H1 (cell line): ENCODE data around the gene GABRG3. TPM values are rescaled to one million over a fixed set of nuclear protein-coding genes. Genes with fewer than 3 reads are reported as not detected.
A peak's percentile ranks its signal among the peaks of the same experiment; 100 is the strongest.

Source experiments
- CTCF ChIA-PET: fragments of 300-600 bp; sonication (Branson Sonifier 250); formaldehyde crosslinking; loops from one replicate; lab custom pipeline; 2021; ENCODE audit not compliant: partially characterized antibody; lab: Charles Lee
- POLR2A ChIA-PET: fragments of 300-600 bp; sonication (Branson Sonifier 250); formaldehyde crosslinking; loops from one replicate; lab custom pipeline; 2021; ENCODE audit warnings: inconsistent platforms; ENCODE audit not compliant: partially characterized antibody; lab: Charles Lee
- DNase-seq, 2 experiments: peaks; one replicate each; pipeline versions ENCODE4 v3.0.0 to v3.0.0-alpha.2; 2010 to 2022; ENCODE audit warnings: low spot score in 2 of 2, low read depth in 1 of 2, mixed read lengths in 1 of 2
- FAIRE-seq: peaks from 2 replicates; lab custom pipeline; 2011; peaks lifted over from hg19 to GRCh38; lab: Jason Lieb, UNC
- H2AFZ ChIP-seq: 2 replicates; pipeline ENCODE4 v1.8.1; 2012; ENCODE audit warnings: low read length, inconsistent platforms
- H2AK5ac ChIP-seq: 2 replicates; pipeline ENCODE4 v1.6.1; 2013; ENCODE audit warnings: low read depth, low read length
- H2BK120ac ChIP-seq: replicated peaks from 2 replicates; pipeline ENCODE3; 2013; ENCODE audit warnings: low read depth, low read length, inconsistent platforms
- H2BK12ac ChIP-seq: 2 replicates; pipeline ENCODE4 v1.6.1; 2013; ENCODE audit warnings: low read depth, low read length
- H2BK15ac ChIP-seq: 2 replicates; pipeline ENCODE4 v1.6.1; 2013; ENCODE audit warnings: low read length
- H2BK20ac ChIP-seq: 2 replicates; pipeline ENCODE4 v1.6.1; 2013; ENCODE audit warnings: low read length
- H2BK5ac ChIP-seq: 2 replicates; pipeline ENCODE4 v1.6.1; 2013; ENCODE audit warnings: low read depth, low read length
- H3K14ac ChIP-seq: 2 replicates; pipeline ENCODE4 v1.6.1; 2013; ENCODE audit warnings: inconsistent platforms; ENCODE audit not compliant: insufficient read length
- H3K18ac ChIP-seq: 2 replicates; pipeline ENCODE4 v1.6.1; 2013; ENCODE audit warnings: low read length; ENCODE audit errors: extremely low read depth
- H3K23ac ChIP-seq: 2 replicates; pipeline ENCODE4 v1.6.1; 2013; ENCODE audit warnings: inconsistent platforms; ENCODE audit not compliant: insufficient read length
- H3K23me2 ChIP-seq: 2 replicates; pipeline ENCODE4 v1.6.1; 2013; ENCODE audit warnings: low read depth, low read length
- H3K27ac ChIP-seq: 2 replicates; pipeline ENCODE4 v1.6.1; 2011; ENCODE audit warnings: low read depth, low read length, inconsistent platforms
- H3K27me3 ChIP-seq, 4 experiments: replicated peaks in 1 of 4; 1 replicate in 1 of 4; 2 replicates in 3 of 4; pipeline versions ENCODE4 v1.6.1 to v1.8.1; 2011 to 2013; ENCODE audit warnings: low read length in 3 of 4, mild to moderate bottlenecking in 3 of 4, inconsistent platforms in 2 of 4, mixed read lengths in 2 of 4, moderate library complexity in 1 of 4; ENCODE audit not compliant: control insufficient read depth in 3 of 4, insufficient read depth in 3 of 4; ENCODE audit errors: extremely low read depth in 1 of 4
- H3K36me3 ChIP-seq, 4 experiments: 2 replicates each; pipeline versions ENCODE4 v1.6.1 to v1.8.1; 2011 to 2013; ENCODE audit warnings: mild to moderate bottlenecking in 4 of 4, low read length in 3 of 4, moderate library complexity in 2 of 4, control low read depth in 1 of 4, inconsistent platforms in 1 of 4; ENCODE audit not compliant: insufficient read depth in 4 of 4, control insufficient read depth in 2 of 4
- H3K4ac ChIP-seq: replicated peaks from 2 replicates; pipeline ENCODE3; 2013; ENCODE audit warnings: low read length, low read depth, mixed read lengths, inconsistent platforms; ENCODE audit not compliant: insufficient read length
- H3K4me1 ChIP-seq, 4 experiments: replicated peaks in 1 of 4; 1 replicate in 1 of 4; 2 replicates in 3 of 4; pipeline versions ENCODE4 v1.6.1 to v1.8.1; 2011 to 2013; ENCODE audit warnings: low read length in 3 of 4, inconsistent platforms in 2 of 4, mixed read lengths in 1 of 4; ENCODE audit not compliant: insufficient read depth in 4 of 4, control insufficient read depth in 3 of 4
- H3K4me2 ChIP-seq, 2 experiments: 2 replicates each; pipeline versions ENCODE4 v1.6.1 to v1.8.1; 2011 to 2013; ENCODE audit warnings: low read depth in 2 of 2, low read length in 2 of 2, control low read depth in 1 of 2, inconsistent platforms in 1 of 2, mild to moderate bottlenecking in 1 of 2; ENCODE audit not compliant: insufficient read depth in 1 of 2
- H3K4me3 ChIP-seq, 4 experiments: fragments of 200-600, 300-600 bp in 1 of 4; sonication (generic), shearing (Covaris generic), sonication (Bioruptor Twin) in 1 of 4; 2 replicates each; pipeline versions ENCODE4 v1.5.1 to v1.8.1; 2011 to 2016; ENCODE audit warnings: low read length in 4 of 4, low read depth in 3 of 4, control low read depth in 2 of 4, inconsistent platforms in 2 of 4, mild to moderate bottlenecking in 2 of 4, mixed read lengths in 1 of 4, moderate library complexity in 1 of 4; ENCODE audit not compliant: insufficient read depth in 2 of 4; ENCODE audit errors: extremely low read depth in 1 of 4
- H3K56ac ChIP-seq: replicated peaks from 2 replicates; pipeline ENCODE3; 2013; ENCODE audit warnings: low read depth, mild to moderate bottlenecking, mixed read lengths, low read length, inconsistent platforms; ENCODE audit not compliant: insufficient read length
- H3K79me1 ChIP-seq: 2 replicates; pipeline ENCODE4 v1.6.1; 2013; ENCODE audit warnings: low read depth, low read length, control low read depth
- H3K79me2 ChIP-seq, 2 experiments: 2 replicates each; pipeline versions ENCODE4 v1.6.1 to v1.8.1; 2012 to 2013; ENCODE audit warnings: low read length in 2 of 2, mild to moderate bottlenecking in 2 of 2, inconsistent platforms in 1 of 2; ENCODE audit not compliant: insufficient read depth in 2 of 2, control insufficient read depth in 1 of 2
- H3K9ac ChIP-seq, 4 experiments: replicated peaks in 1 of 4; 1 replicate in 1 of 4; 2 replicates in 3 of 4; pipeline versions ENCODE4 v1.6.1 to v1.8.1; 2011 to 2013; ENCODE audit warnings: low read depth in 3 of 4, low read length in 3 of 4, control low read depth in 2 of 4, mild to moderate bottlenecking in 2 of 4, moderate library complexity in 2 of 4, inconsistent platforms in 1 of 4; ENCODE audit errors: extremely low read depth in 1 of 4
- H3K9me3 ChIP-seq, 2 experiments: 2 replicates each; pipeline versions ENCODE4 v1.6.1 to v1.8.1; 2012 to 2013; ENCODE audit warnings: mild to moderate bottlenecking in 2 of 2, moderate library complexity in 2 of 2, control low read depth in 1 of 2, inconsistent platforms in 1 of 2, low read depth in 1 of 2, low read length in 1 of 2, mixed read lengths in 1 of 2; ENCODE audit not compliant: insufficient read depth in 2 of 2
- H4K20me1 ChIP-seq, 2 experiments: replicated peaks in 1 of 2; 2 replicates each; pipeline versions ENCODE3 to v1.8.1; 2011 to 2013; ENCODE audit warnings: inconsistent platforms in 2 of 2, low read length in 2 of 2, mild to moderate bottlenecking in 1 of 2; ENCODE audit not compliant: insufficient read depth in 2 of 2, control insufficient read depth in 1 of 2
- H4K5ac ChIP-seq: 2 replicates; pipeline ENCODE4 v1.6.1; 2013; ENCODE audit warnings: low read length, low read depth, mixed read lengths, inconsistent platforms; ENCODE audit not compliant: insufficient read length
- H4K8ac ChIP-seq: 2 replicates; pipeline ENCODE4 v1.8.0; 2013; ENCODE audit warnings: mild to moderate bottlenecking, moderate library complexity, low read length, inconsistent platforms; ENCODE audit not compliant: insufficient read depth; ENCODE audit errors: extremely low read depth
- H4K91ac ChIP-seq: replicated peaks from 2 replicates; pipeline ENCODE3; 2013; ENCODE audit warnings: low read length, mixed read lengths, inconsistent platforms; ENCODE audit not compliant: insufficient read length
- CEBPB ChIP-seq: IDR thresholded peaks from 2 replicates; pipeline ENCODE4 v1.6.1; 2012; ENCODE audit warnings: low read depth, low read length
- CREB1 ChIP-seq: IDR thresholded peaks from 2 replicates; pipeline ENCODE4 v1.6.1; 2012; ENCODE audit warnings: inconsistent platforms
- CTCF ChIP-seq, 3 experiments: IDR thresholded peaks; 1 replicate in 2 of 3; 2 replicates in 1 of 3; pipeline versions ENCODE4 v1.5.1 to v1.6.1; 2011; ENCODE audit warnings: low read length in 3 of 3, mild to moderate bottlenecking in 3 of 3, inconsistent platforms in 2 of 3, low read depth in 1 of 3, moderate library complexity in 1 of 3; ENCODE audit not compliant: insufficient read depth in 1 of 3; ENCODE audit errors: control extremely low read depth in 1 of 3
- HDAC2 ChIP-seq, 2 experiments: fragments of 300-600 bp in 1 of 2; sonication (generic) in 1 of 2; IDR thresholded peaks; 2 replicates each; pipeline ENCODE4 v1.6.1; 2011 to 2012; ENCODE audit warnings: low read depth in 2 of 2, low read length in 2 of 2, mild to moderate bottlenecking in 2 of 2, moderate library complexity in 2 of 2, borderline replicate concordance in 1 of 2, inconsistent platforms in 1 of 2
- KDM5A ChIP-seq: fragments of 200-600 bp; IDR thresholded peaks from 2 replicates; pipeline ENCODE4 v1.7.1; 2012; ENCODE audit warnings: mild to moderate bottlenecking, low read length, inconsistent platforms, mixed read lengths
- SP1 ChIP-seq: IDR thresholded peaks from 2 replicates; pipeline ENCODE4 v1.6.1; 2011; ENCODE audit warnings: low read depth, low read length
- WGBS, 2 experiments: shearing (Covaris generic) in 1 of 2; methylation state at CpG; one replicate each; pipeline versions ENCODE4 v1.1.6 to v1.1.7; 2013 to 2015; ENCODE audit warnings: low lambda C conversion rate in 2 of 2, mixed read lengths in 2 of 2, inconsistent platforms in 1 of 2, low coverage in 1 of 2, missing lambda C conversion rate in 1 of 2; ENCODE audit not compliant: insufficient replicate concordance in 2 of 2, insufficient coverage in 1 of 2, insufficient read length in 1 of 2; ENCODE audit errors: extremely low coverage in 1 of 2, missing lambda C conversion rate in 1 of 2; 5-methylcytosine and 5-hydroxymethylcytosine counted together
- polyA plus RNA-seq, 7 experiments: library from polyadenylated mRNA; depleted of rRNA in 3 of 7; stranded (reverse) in 5 of 7; unstranded in 2 of 7; fragments of >200 nt in 5 of 7; fragments of 200-250 nt in 2 of 7; gene quantifications; 1 replicate in 5 of 7; 2 replicates in 1 of 7; 4 replicates in 1 of 7; pipeline versions ENCODE4 v1.2.1 to v1.2.3, GENCODE V29; 2011 to 2013; ENCODE audit warnings: missing spikeins in 2 of 7, mixed read lengths in 2 of 7
- total RNA-seq: library from RNA; stranded (reverse); fragmentation: NEBNext Ultra II Directional; extraction: Animal tissue kit (Norgen Biotek cat#: 25700); gene quantifications from 2 replicates; pipeline ENCODE4 v1.2.1, GENCODE V29; 2021
- TF ChIP-seq, protein P1 (sequence below): IDR thresholded peaks from 2 replicates; pipeline ENCODE4 v1.6.1; 2011; ENCODE audit warnings: low read length, improper control_type of control experiment
- TF ChIP-seq, protein P2 (sequence below): IDR thresholded peaks from 2 replicates; pipeline ENCODE4 v1.6.1; 2012; ENCODE audit warnings: low read length, inconsistent platforms

GABRG3 gene
- total and polyA plus RNA-seq, 2 of the 8 experiments (the other 6 are each of a cell fraction or from before 2014, with no cell fraction given), result 0.17 to 0.80 TPM

- no peak for FAIRE-seq
- no peak overlapping the region for H4K91ac ChIP-seq
- TF ChIP-seq CREB1 (no peak), KDM5A (no peak), SP1 (no peak), HDAC2 (IDR thresholded peaks at IDR 0.05; ENCODE audit: borderline replicate concordance in 1 of 2, low read depth in 2 of 2, low read length in 2 of 2) (no peak), CEBPB (no peak), CTCF (IDR thresholded peaks at IDR 0.05; ENCODE audit: control extremely low read depth in 1 of 3, insufficient read depth in 1 of 3, low read depth in 1 of 3, low read length in 3 of 3) (no peak)
- TF ChIP-seq, protein P1, sequence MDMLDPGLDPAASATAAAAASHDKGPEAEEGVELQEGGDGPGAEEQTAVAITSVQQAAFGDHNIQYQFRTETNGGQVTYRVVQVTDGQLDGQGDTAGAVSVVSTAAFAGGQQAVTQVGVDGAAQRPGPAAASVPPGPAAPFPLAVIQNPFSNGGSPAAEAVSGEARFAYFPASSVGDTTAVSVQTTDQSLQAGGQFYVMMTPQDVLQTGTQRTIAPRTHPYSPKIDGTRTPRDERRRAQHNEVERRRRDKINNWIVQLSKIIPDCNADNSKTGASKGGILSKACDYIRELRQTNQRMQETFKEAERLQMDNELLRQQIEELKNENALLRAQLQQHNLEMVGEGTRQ, result no peak
- TF ChIP-seq, protein P2, sequence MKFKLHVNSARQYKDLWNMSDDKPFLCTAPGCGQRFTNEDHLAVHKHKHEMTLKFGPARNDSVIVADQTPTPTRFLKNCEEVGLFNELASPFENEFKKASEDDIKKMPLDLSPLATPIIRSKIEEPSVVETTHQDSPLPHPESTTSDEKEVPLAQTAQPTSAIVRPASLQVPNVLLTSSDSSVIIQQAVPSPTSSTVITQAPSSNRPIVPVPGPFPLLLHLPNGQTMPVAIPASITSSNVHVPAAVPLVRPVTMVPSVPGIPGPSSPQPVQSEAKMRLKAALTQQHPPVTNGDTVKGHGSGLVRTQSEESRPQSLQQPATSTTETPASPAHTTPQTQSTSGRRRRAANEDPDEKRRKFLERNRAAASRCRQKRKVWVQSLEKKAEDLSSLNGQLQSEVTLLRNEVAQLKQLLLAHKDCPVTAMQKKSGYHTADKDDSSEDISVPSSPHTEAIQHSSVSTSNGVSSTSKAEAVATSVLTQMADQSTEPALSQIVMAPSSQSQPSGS, result no peak
These were observed 428.3 kb downstream of the GABRG3 start for GRCh38 chr15:27399241-27399640.

More at GRCh38 chr15:27399241-27399640, 428.3 kb downstream of the GABRG3 start:
- Histone ChIP-seq H3K18ac (no peak overlapping the region), H3K14ac (no peak overlapping the region), H3K23me2 (peaks cover 1% of the 10 kb centered on the region; the same call in 1 of the 2 replicates), H3K4me1 (peaks cover 2 to 6% (median 4%) of the 10 kb centered on the region in 4 experiments; a peak in 5 of 7 replicates), H3K23ac (no peak overlapping the region), H3K79me1 (no peaks in the 10 kb centered on the region), H4K5ac (no peak overlapping the region), H3K79me2 (no peaks in the 10 kb centered on the region), H2AK5ac (no peak overlapping the region), H3K56ac (no peak overlapping the region), H3K36me3 (no peaks in the 10 kb centered on the region), H2AFZ (no peak overlapping the region), H3K4me3 (peak overlapping the region in 1 of 4 experiments; percentile 13; a peak in 1 of 8 replicates), H3K9ac (no peak overlapping the region), H2BK15ac (no peak overlapping the region), H2BK12ac (no peak overlapping the region), H3K9me3 (no peaks in the 10 kb centered on the region), H3K4me2 (0 out of 4 replicates have a peak overlapping the region, but pooled peaks of 1 of the 2 experiments have one; percentile 32), H2BK5ac (no peak overlapping the region), H2BK20ac (no peak overlapping the region), H2BK120ac (no peak overlapping the region), H3K27ac (no peak overlapping the region), H4K20me1 (no peaks in the 10 kb centered on the region), H4K8ac (no peak overlapping the region), H3K27me3 (no peaks in the 10 kb centered on the region), H3K4ac (no peak overlapping the region)
- POLR2A ChIA-PET, result no interaction called here
- CTCF ChIA-PET, result interaction anchor here (0.6 kb wide), 1 partner anchor 1367 kb away, joined by 3 read pairs; no protein-coding TSS in a partner anchor
- 53% methylated on average over 6 of the region's 6 CpGs; no CpG with 5 or more reads in 1 of the 2 experiments for WGBS, 2 experiments
- no peak for DNase-seq
